GM12878 (cell line): ENCODE results near the gene NAA60. TPM values are rescaled to one million over a fixed set of nuclear protein-coding genes. Genes with fewer than 3 reads are reported as not detected.

Source experiments
- ASH2L ChIP-seq: fragments of 300-600, 200-600 bp; sonication (generic); IDR thresholded peaks from 2 replicates; pipeline ENCODE4 v1.6.1; 2017; ENCODE audit warnings: low read depth, mild to moderate bottlenecking, borderline replicate concordance
- ATF7 ChIP-seq: fragments of 450-650 bp; IDR thresholded peaks from 2 replicates; pipeline ENCODE4 v1.6.1; 2016; ENCODE audit warnings: low read depth, mild to moderate bottlenecking
- BACH1 ChIP-seq: fragments of 450-650 bp; IDR thresholded peaks from 2 replicates; pipeline ENCODE4 v1.6.1; 2017; ENCODE audit warnings: mild to moderate bottlenecking, borderline replicate concordance
- BCL11A ChIP-seq: IDR thresholded peaks from 2 replicates; pipeline ENCODE4 v1.6.1; 2011; ENCODE audit warnings: low read depth, low read length
- BRCA1 ChIP-seq: IDR thresholded peaks from 2 replicates; pipeline ENCODE4 v1.6.1; 2011; ENCODE audit warnings: low read depth, low read length, improper control_type of control experiment
- CHD1 ChIP-seq: IDR thresholded peaks from 2 replicates; pipeline ENCODE4 v1.6.1; 2012; ENCODE audit warnings: low read depth, low read length, improper control_type of control experiment
- CHD2 ChIP-seq: IDR thresholded peaks from 2 replicates; pipeline ENCODE4 v1.6.1; 2011; ENCODE audit warnings: low read depth, low read length, improper control_type of control experiment, borderline replicate concordance
- CUX1 ChIP-seq: IDR thresholded peaks from 2 replicates; pipeline ENCODE4 v1.6.1; 2012; ENCODE audit warnings: improper control_type of control experiment, low read depth, low read length; ENCODE audit not compliant: insufficient replicate concordance
- ESRRA ChIP-seq: IDR thresholded peaks from 2 replicates; pipeline ENCODE4 v1.6.1; 2012; ENCODE audit warnings: mild to moderate bottlenecking, low read length, improper control_type of control experiment
- ETV6 ChIP-seq, 2 experiments: fragments of 450-650 bp in 1 of 2; IDR thresholded peaks in 1 of 2; conservative IDR thresholded peaks in 1 of 2; 2 replicates each; pipeline ENCODE4 v1.6.1; 2014; ENCODE audit warnings: antibody characterized with exemption in 1 of 2, borderline replicate concordance in 1 of 2, low read depth in 1 of 2, mild to moderate bottlenecking in 1 of 2, moderate library complexity in 1 of 2
- FOS ChIP-seq: IDR thresholded peaks from 3 replicates; pipeline ENCODE4 v1.6.1; 2011; ENCODE audit warnings: borderline replicate concordance; ENCODE audit not compliant: insufficient read length; ENCODE audit errors: extremely low read depth
- IRF3 ChIP-seq: fragments of 450-650 bp; IDR thresholded peaks from 2 replicates; pipeline ENCODE4 v1.6.1; 2014; ENCODE audit warnings: mild to moderate bottlenecking
- MYC ChIP-seq: IDR thresholded peaks from 2 replicates; pipeline ENCODE4 v1.6.1; 2011; ENCODE audit warnings: mild to moderate bottlenecking, low read length, moderate library complexity, inconsistent platforms; ENCODE audit not compliant: insufficient read depth, insufficient replicate concordance, insufficient read length, severe bottlenecking
- NR2C1 ChIP-seq: fragments of 450-650 bp; IDR thresholded peaks from 2 replicates; pipeline ENCODE4 v1.6.1; 2017; ENCODE audit warnings: antibody characterized with exemption, mild to moderate bottlenecking, moderate library complexity
- NRF1 ChIP-seq: conservative IDR thresholded peaks from 2 replicates; pipeline ENCODE4 v1.6.1; 2011; ENCODE audit warnings: mild to moderate bottlenecking, low read depth, low read length, improper control_type of control experiment
- PML ChIP-seq: IDR thresholded peaks from 2 replicates; pipeline ENCODE4 v1.6.1; 2012; ENCODE audit warnings: low read length, inconsistent platforms
- RUNX3 ChIP-seq: IDR thresholded peaks from 2 replicates; pipeline ENCODE4 v1.6.1; 2012; ENCODE audit warnings: low read length, inconsistent platforms
- SIN3A ChIP-seq: IDR thresholded peaks from 2 replicates; pipeline ENCODE4 v1.6.1; 2012; ENCODE audit warnings: low read depth, low read length, improper control_type of control experiment
- SIX5 ChIP-seq: IDR thresholded peaks from 2 replicates; pipeline ENCODE4 v1.6.1; 2011; ENCODE audit warnings: mild to moderate bottlenecking, low read depth, low read length, moderate library complexity; ENCODE audit not compliant: severe bottlenecking
- SMAD5 ChIP-seq: IDR thresholded peaks from 2 replicates; pipeline ENCODE4 v1.6.1; 2016; ENCODE audit warnings: antibody characterized with exemption, low read depth
- SP1 ChIP-seq: IDR thresholded peaks from one replicate; pipeline ENCODE4 v1.6.1; 2011; ENCODE audit warnings: low read depth, low read length
- USF2 ChIP-seq: IDR thresholded peaks from 2 replicates; pipeline ENCODE4 v1.6.1; 2011; ENCODE audit warnings: low read depth, low read length, improper control_type of control experiment, borderline replicate concordance
- WRNIP1 ChIP-seq: IDR thresholded peaks from 2 replicates; pipeline ENCODE4 v1.6.1; 2011; ENCODE audit warnings: low read depth, low read length, improper control_type of control experiment, borderline replicate concordance
- YY1 ChIP-seq: IDR thresholded peaks from 2 replicates; pipeline ENCODE4 v1.6.1; 2011; ENCODE audit warnings: low read depth, mild to moderate bottlenecking, low read length
- ZNF207 ChIP-seq: fragments of 450-650 bp; IDR thresholded peaks from 2 replicates; pipeline ENCODE4 v1.6.1; 2014; ENCODE audit warnings: antibody characterized with exemption, mild to moderate bottlenecking, borderline replicate concordance
- ZZZ3 ChIP-seq: IDR thresholded peaks from 2 replicates; pipeline ENCODE4 v1.6.1; 2011; ENCODE audit warnings: low read depth; ENCODE audit not compliant: control insufficient read depth, insufficient read length
- polyA plus RNA-seq, 11 experiments: library from polyadenylated mRNA; depleted of rRNA in 4 of 11; unstranded in 6 of 11; stranded (reverse) in 5 of 11; fragments of >200 nt; fragmentation: Nextera tagmentation in 4 of 11; fragmentation: Illumina TruSeq in 1 of 11; extraction: Ambion mirVana in 4 of 11; extraction: Trizol in 1 of 11; gene quantifications; 1 replicate in 1 of 11; 2 replicates in 10 of 11; pipeline versions ENCODE4 v1.2.1 to v1.2.3, GENCODE V29; 2011 to 2016; ENCODE audit warnings: inconsistent platforms in 2 of 11, missing spikeins in 2 of 11, low read depth in 1 of 11
- total RNA-seq, 4 experiments: library from RNA; depleted of rRNA in 3 of 4; stranded (reverse); fragments of >200 nt in 3 of 4; fragmentation: Illumina TruSeq in 1 of 4; extraction: Trizol in 1 of 4; gene quantifications; 2 replicates each; pipeline versions ENCODE4 v1.2.1 to v1.2.3, GENCODE V29; 2013 to 2021

NAA60 gene
- total and polyA plus RNA-seq, 10 of the 15 experiments (the other 5 are each of a cell fraction or from before 2014, with no cell fraction given) = 6.2 to 43.1 (median 34.6) TPM

DNA sequence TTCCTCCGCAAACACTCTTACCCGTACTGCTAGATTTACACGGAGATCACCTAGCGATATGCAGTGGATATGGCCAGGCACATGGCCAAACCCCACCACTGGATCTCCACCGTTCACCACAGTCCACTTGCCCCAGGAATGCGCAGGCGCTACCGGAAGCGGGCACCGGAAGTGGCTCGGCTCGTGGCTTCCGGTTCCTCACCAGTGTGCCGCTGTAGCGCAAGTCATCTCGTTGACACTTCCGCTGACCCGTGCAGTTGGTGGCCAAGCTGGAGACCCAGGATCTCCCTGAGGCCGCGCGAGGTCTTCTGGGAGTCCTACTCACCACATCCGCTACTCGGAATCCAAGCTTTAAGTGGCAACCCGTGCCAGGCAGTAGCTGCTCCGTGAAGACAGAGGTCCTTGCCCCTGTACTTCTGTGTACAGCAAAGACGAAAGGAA lies 11.7 kb upstream of the NAA60 start (continued):
- no peak for TF ChIP-seq CHD2
- no peak for TF ChIP-seq USF2
- TF ChIP-seq WRNIP1 = no peak
- TF ChIP-seq FOS = no peak
- no peak for TF ChIP-seq SIN3A
- no peak for TF ChIP-seq SIX5
- no peak for TF ChIP-seq PML
- TF ChIP-seq ZZZ3 = no peak
- no peak for TF ChIP-seq IRF3
- TF ChIP-seq NR2C1 = no peak
- TF ChIP-seq SP1 = no peak
- TF ChIP-seq ATF7 = no peak
- no peak for TF ChIP-seq ASH2L
- no peak for TF ChIP-seq CUX1
- no peak for TF ChIP-seq ZNF207
- no peak for TF ChIP-seq MYC
- TF ChIP-seq ESRRA = no peak
- no peak for TF ChIP-seq CHD1
- TF ChIP-seq BCL11A = no peak
- TF ChIP-seq SMAD5 = no peak
- peak; percentile 59 for TF ChIP-seq RUNX3
- no peak for TF ChIP-seq NRF1
- TF ChIP-seq ETV6 (conservative IDR thresholded peaks at IDR 0.05 in 1 of 2, IDR thresholded peaks at IDR 0.05 in 1 of 2; ENCODE audit: borderline replicate concordance in 1 of 2, low read depth in 1 of 2) = peak in 1 of 2 experiments; percentile 56; a peak in 2 of 4 replicates
- no peak for TF ChIP-seq YY1
- no peak for TF ChIP-seq BACH1
- TF ChIP-seq BRCA1 = no peak
